DOHH2 (cell line): ENCODE results near the gene B3GAT2.

Experiments used
- H3F3A ChIP-seq: fragments of 200-600 bp; sonication (generic), shearing (Covaris generic); 2 replicates; pipeline ENCODE4 v1.6.0; 2016; ENCODE audit warnings: antibody characterized with exemption, mild to moderate bottlenecking; ENCODE audit not compliant: control insufficient read depth, insufficient read depth
- H3K27ac ChIP-seq: fragments of 200-600 bp; sonication (generic); 2 replicates; pipeline ENCODE4 v1.5.1; 2014; ENCODE audit warnings: low read depth, mild to moderate bottlenecking, low read length, moderate library complexity
- H3K27me3 ChIP-seq: fragments of 200-600 bp; sonication (generic); 2 replicates; pipeline ENCODE4 v1.6.1; 2014; ENCODE audit warnings: mild to moderate bottlenecking, low read length, mixed read lengths; ENCODE audit not compliant: control insufficient read depth
- H3K36me3 ChIP-seq: fragments of 200-600 bp; sonication (generic); 2 replicates; pipeline ENCODE4 v1.6.1; 2014; ENCODE audit warnings: mild to moderate bottlenecking, low read length, moderate library complexity, mixed read lengths; ENCODE audit not compliant: control insufficient read depth
- H3K4me1 ChIP-seq: fragments of 200-600 bp; sonication (generic); 2 replicates; pipeline ENCODE4 v1.6.1; 2014; ENCODE audit warnings: mild to moderate bottlenecking, low read length, mixed read lengths; ENCODE audit not compliant: control insufficient read depth
- H3K4me2 ChIP-seq: fragments of 200-600 bp; sonication (generic); 2 replicates; pipeline ENCODE4 v1.6.0; 2014; ENCODE audit warnings: mild to moderate bottlenecking, low read length, moderate library complexity
- H3K4me3 ChIP-seq: fragments of 200-600 bp; sonication (generic); 2 replicates; pipeline ENCODE4 v1.5.1; 2014; ENCODE audit warnings: mild to moderate bottlenecking, low read length, mixed read lengths
- H3K79me2 ChIP-seq: fragments of 200-600 bp; sonication (generic); 2 replicates; pipeline ENCODE4 v1.6.1; 2014; ENCODE audit warnings: mild to moderate bottlenecking, low read length, mixed read lengths; ENCODE audit not compliant: control insufficient read depth
- H3K9me2 ChIP-seq: fragments of 200-600 bp; sonication (generic); replicated peaks from 2 replicates; pipeline ENCODE4 v1.6.1; 2014; ENCODE audit warnings: mild to moderate bottlenecking, low read length, mixed read lengths; ENCODE audit not compliant: control insufficient read depth
- H3K9me3 ChIP-seq: fragments of 200-600 bp; sonication (generic); 2 replicates; pipeline ENCODE4 v1.6.1; 2014; ENCODE audit warnings: antibody characterized with exemption, low read length, mixed read lengths; ENCODE audit not compliant: control insufficient read depth, insufficient read depth
- H4K20me1 ChIP-seq: fragments of 200-600 bp; sonication (generic); 2 replicates; pipeline ENCODE4 v1.6.0; 2014; ENCODE audit warnings: low read depth, mild to moderate bottlenecking, antibody characterized with exemption, low read length, moderate library complexity; ENCODE audit not compliant: control insufficient read depth, insufficient read depth
- CTCF ChIP-seq: fragments of 200-600 bp; sonication (generic); IDR thresholded peaks from one replicate; pipeline ENCODE4 v1.5.1; 2014; ENCODE audit warnings: antibody characterized with exemption, mild to moderate bottlenecking, low read depth, low read length; ENCODE audit not compliant: poor library complexity, severe bottlenecking
- EZH2phosphoT487 ChIP-seq: fragments of 200-600 bp; sonication (generic); IDR thresholded peaks from 2 replicates; pipeline ENCODE4 v1.6.1; 2017; ENCODE audit warnings: borderline replicate concordance, mild to moderate bottlenecking, antibody characterized with exemption, low read length, moderate library complexity, mixed read lengths

The B3GAT2 gene

GRCh38 chr6:70889270-70889669 is 67.6 kb downstream of the B3GAT2 start:
- H3K4me2 ChIP-seq: no peak overlapping the region
- H3K36me3 ChIP-seq: no peaks in the 10 kb centered on the region
- no peak for TF ChIP-seq EZH2phosphoT487
- TF ChIP-seq CTCF: no peak
- no peaks in the 10 kb centered on the region for H3F3A ChIP-seq
- H3K4me1 ChIP-seq: no peaks in the 10 kb centered on the region
- no peaks in the 10 kb centered on the region for H3K9me3 ChIP-seq
- H3K27me3 ChIP-seq: no peaks in the 10 kb centered on the region
- H3K9me2 ChIP-seq: no peaks in the 10 kb centered on the region
- no peak overlapping the region for H3K27ac ChIP-seq
- H3K79me2 ChIP-seq: no peaks in the 10 kb centered on the region
- no peak overlapping the region for H3K4me3 ChIP-seq
- H4K20me1 ChIP-seq: no peaks in the 10 kb centered on the region

DNA sequence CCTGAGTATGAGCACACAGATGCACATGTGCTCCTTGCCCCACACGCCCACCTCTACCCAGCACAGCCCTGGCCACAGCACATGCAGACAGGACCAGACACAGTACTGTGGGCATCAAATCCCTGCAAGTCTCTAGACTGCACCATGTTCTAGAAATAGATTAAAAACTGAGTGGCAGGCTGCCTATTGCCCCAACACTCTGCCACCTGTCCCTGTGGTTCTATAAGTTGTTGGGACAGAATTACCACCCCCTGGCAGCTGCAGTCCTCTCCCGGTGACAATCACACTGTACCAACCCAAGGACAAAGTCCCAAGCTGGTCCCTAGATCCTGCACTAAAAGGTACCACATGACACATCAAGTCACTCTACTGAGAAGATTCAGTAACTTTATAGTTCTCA is 70.2 kb downstream of the B3GAT2 start:
- Histone ChIP-seq H3F3A (no peaks in the 10 kb centered on the region), H3K4me1 (no peaks in the 10 kb centered on the region), H4K20me1 (no peaks in the 10 kb centered on the region), H3K79me2 (no peaks in the 10 kb centered on the region), H3K27me3 (no peaks in the 10 kb centered on the region), H3K9me2 (no peaks in the 10 kb centered on the region), H3K4me2 (no peak overlapping the region), H3K4me3 (no peak overlapping the region), H3K9me3 (no peaks in the 10 kb centered on the region), H3K27ac (no peak overlapping the region), H3K36me3 (no peaks in the 10 kb centered on the region)
- TF ChIP-seq EZH2phosphoT487: no peak
- no peak for TF ChIP-seq CTCF

DNA sequence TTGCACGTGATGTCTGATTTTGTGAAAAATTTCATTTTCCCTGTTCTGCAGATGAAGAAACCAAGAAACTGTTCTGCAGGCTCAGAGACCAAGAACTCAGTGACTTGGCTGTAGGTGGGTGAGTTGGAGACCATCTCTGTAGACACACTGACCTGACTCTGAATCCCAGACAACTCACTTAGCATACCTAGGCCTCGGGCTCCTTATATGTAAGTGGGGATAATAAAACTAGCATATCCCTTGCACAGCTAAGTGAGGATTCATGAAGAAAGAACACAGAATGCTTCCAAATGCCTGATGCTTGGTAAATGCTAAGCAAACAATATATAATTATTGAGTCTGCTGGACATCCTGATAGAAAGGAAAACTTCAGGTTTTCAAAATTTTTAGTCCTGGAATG is 70.8 kb downstream of the B3GAT2 start:
- Histone ChIP-seq H4K20me1 (no peaks in the 10 kb centered on the region), H3K27ac (no peak overlapping the region), H3K79me2 (no peaks in the 10 kb centered on the region), H3K9me2 (no peaks in the 10 kb centered on the region), H3F3A (no peaks in the 10 kb centered on the region), H3K4me1 (no peaks in the 10 kb centered on the region), H3K9me3 (no peaks in the 10 kb centered on the region), H3K4me3 (no peak overlapping the region), H3K27me3 (no peaks in the 10 kb centered on the region), H3K4me2 (no peak overlapping the region), H3K36me3 (no peaks in the 10 kb centered on the region)
- no peak for TF ChIP-seq CTCF
- no peak for TF ChIP-seq EZH2phosphoT487
